HCT116 (cell line): Measurements from ENCODE around the gene SYNJ1. TPM values are rescaled to one million over a fixed set of nuclear protein-coding genes. Genes with fewer than 3 reads are reported as not detected.

Source experiments
- ATAC-seq: fragments of 200-7000 bp; cut with Tn5 transposase; 2 replicates; pipeline ENCODE4 v1.9.1; 2020; ENCODE audit warnings: mild to moderate bottlenecking, moderate library complexity
- BruUV-seq: library from RNA; stranded (reverse); fragments of 400-500 nt; replicated peaks from 2 replicates; lab custom pipeline; 2021; lab: Mats Ljungman, UMichigan
- CTCF ChIA-PET: fragments of 300-600 bp; sonication (Branson Sonifier 250); formaldehyde crosslinking; loops from one replicate; lab custom pipeline; 2021; ENCODE audit warnings: antibody characterized with exemption; lab: Charles Lee
- POLR2A ChIA-PET: fragments of 300-600, 350-600 bp; sonication (Branson Sonifier 250); formaldehyde crosslinking; loops from one replicate; lab custom pipeline; 2021; ENCODE audit warnings: antibody characterized with exemption; lab: Charles Lee
- RAD21 ChIA-PET, 2 experiments: fragments of 300-600 bp; sonication (Branson Sonifier 250); formaldehyde crosslinking; loops; one replicate each; lab custom pipeline; 2023; ENCODE audit warnings: low total read pairs in 2 of 2; ENCODE audit not compliant: uncharacterized antibody in 2 of 2, unreplicated experiment in 2 of 2, low non-redundant PET in 1 of 2; lab: Charles Lee
- DNase-seq: peaks from one replicate; pipeline ENCODE4 v3.0.0-alpha.2; 2010; ENCODE audit warnings: low read depth, low spot score
- H2AFZ ChIP-seq: fragments of 200-600 bp; shearing (Covaris generic), sonication (generic); 2 replicates; pipeline ENCODE4 v1.6.1; 2017; ENCODE audit warnings: low read depth, mixed run types, mixed read lengths, antibody characterized with exemption, low read length; ENCODE audit not compliant: poor library complexity, severe bottlenecking
- H3K27ac ChIP-seq: 2 replicates; pipeline ENCODE4 v1.5.1; 2012; ENCODE audit warnings: low read depth, low read length
- H3K27me3 ChIP-seq: fragments of 200-600 bp; sonication (generic); 2 replicates; pipeline ENCODE4 v1.6.1; 2016; ENCODE audit warnings: mixed run types, low read length, mixed read lengths; ENCODE audit not compliant: insufficient read depth
- H3K36me3 ChIP-seq, 2 experiments: fragments of 200-500 bp in 1 of 2; fragments of 200-600 bp in 1 of 2; sonication (Bioruptor generic) in 1 of 2; sonication (generic) in 1 of 2; 2 replicates each; pipeline versions ENCODE4 v1.5.1 to v1.6.1; 2014 to 2016; ENCODE audit warnings: low read length in 2 of 2, inconsistent platforms in 1 of 2, mixed read lengths in 1 of 2, mixed run types in 1 of 2; ENCODE audit not compliant: insufficient read depth in 2 of 2, control insufficient read depth in 1 of 2
- H3K4me1 ChIP-seq, 2 experiments: fragments of 200-600 bp in 1 of 2; sonication (generic) in 1 of 2; 2 replicates each; pipeline versions ENCODE4 v1.5.1 to v1.6.1; 2012 to 2017; ENCODE audit warnings: low read length in 2 of 2, inconsistent platforms in 1 of 2, mild to moderate bottlenecking in 1 of 2, mixed read lengths in 1 of 2, mixed run types in 1 of 2, moderate library complexity in 1 of 2; ENCODE audit not compliant: insufficient read depth in 2 of 2, control insufficient read depth in 1 of 2
- H3K4me2 ChIP-seq: fragments of 200-600 bp; sonication (generic); 2 replicates; pipeline ENCODE4 v1.6.1; 2017; ENCODE audit warnings: mixed run types, low read length, mixed read lengths
- H3K4me3 ChIP-seq, 2 experiments: fragments of 200-600 bp in 1 of 2; sonication (generic) in 1 of 2; replicated peaks in 1 of 2; 2 replicates each; pipeline ENCODE4 v1.5.1; 2011 to 2016; ENCODE audit warnings: low read length in 2 of 2, control low read depth in 1 of 2, low read depth in 1 of 2, mild to moderate bottlenecking in 1 of 2, mixed read lengths in 1 of 2, mixed run types in 1 of 2
- H3K79me2 ChIP-seq: fragments of 200-600 bp; sonication (generic); 2 replicates; pipeline ENCODE4 v1.6.1; 2017; ENCODE audit warnings: mild to moderate bottlenecking, mixed run types, low read length, moderate library complexity, mixed read lengths; ENCODE audit not compliant: insufficient read depth
- H3K9ac ChIP-seq: fragments of 200-600 bp; sonication (generic); 2 replicates; pipeline ENCODE4 v1.6.1; 2016; ENCODE audit warnings: low read length, mixed read lengths
- H3K9me2 ChIP-seq: fragments of 200-600 bp; sonication (generic), shearing (Covaris generic); 2 replicates; pipeline ENCODE4 v1.6.1; 2017; ENCODE audit warnings: mixed run types, mild to moderate bottlenecking, moderate library complexity; ENCODE audit not compliant: insufficient read depth
- H3K9me3 ChIP-seq, 2 experiments: fragments of 200-500 bp in 1 of 2; fragments of 200-600 bp in 1 of 2; sonication (Bioruptor generic) in 1 of 2; sonication (generic) in 1 of 2; 2 replicates each; pipeline ENCODE4 v1.6.1; 2014 to 2017; ENCODE audit warnings: low read length in 2 of 2, mixed read lengths in 2 of 2, inconsistent platforms in 1 of 2, low read depth in 1 of 2, mild to moderate bottlenecking in 1 of 2, mixed run types in 1 of 2, moderate library complexity in 1 of 2; ENCODE audit not compliant: control insufficient read depth in 1 of 2, insufficient read depth in 1 of 2
- H4K20me1 ChIP-seq: fragments of 200-600 bp; sonication (generic), shearing (Covaris generic); 2 replicates; pipeline ENCODE4 v1.6.1; 2017; ENCODE audit warnings: mixed run types, mild to moderate bottlenecking, moderate library complexity; ENCODE audit not compliant: insufficient read depth
- EGR1 ChIP-seq: IDR thresholded peaks from 2 replicates; pipeline ENCODE4 v1.6.1; 2012; ENCODE audit warnings: low read depth
- ELF1 ChIP-seq: IDR thresholded peaks from 2 replicates; pipeline ENCODE4 v1.6.1; 2012; ENCODE audit warnings: low read depth, borderline replicate concordance
- FOSL1 ChIP-seq: IDR thresholded peaks from 2 replicates; pipeline ENCODE4 v1.6.1; 2012; ENCODE audit warnings: low read depth
- SIN3A ChIP-seq: IDR thresholded peaks from 2 replicates; pipeline ENCODE4 v1.6.1; 2012; ENCODE audit warnings: low read depth
- SP1 ChIP-seq: IDR thresholded peaks from 2 replicates; pipeline ENCODE4 v1.6.1; 2012; ENCODE audit warnings: low read depth
- SRF ChIP-seq: IDR thresholded peaks from 2 replicates; pipeline ENCODE4 v1.6.1; 2012; ENCODE audit warnings: low read depth
- TCF7L2 ChIP-seq: IDR thresholded peaks from 2 replicates; pipeline ENCODE4 v1.7.0; 2011; ENCODE audit warnings: borderline replicate concordance, inconsistent platforms; ENCODE audit not compliant: insufficient read depth, insufficient read length; ENCODE audit errors: extremely low read depth
- ZFX ChIP-seq: fragments of 450-650 bp; IDR thresholded peaks from 2 replicates; pipeline ENCODE4 v1.6.1; 2017
- ZNF274 ChIP-seq: fragments of 200-500 bp; sonication (Bioruptor generic); IDR thresholded peaks from 2 replicates; pipeline ENCODE4 v1.6.1; 2014; ENCODE audit warnings: mild to moderate bottlenecking, low read depth, low read length, inconsistent platforms
- intact Hi-C: fragments of 100-400 bp; cut with micrococcal nuclease; formaldehyde crosslinking; loops from 2 replicates; pipeline ENCODE4 v1.10.0; 2022
- total RNA-seq: library from RNA; stranded (reverse); gene quantifications from one replicate; pipeline ENCODE4 v1.2.1, GENCODE V29; 2021; ENCODE audit not compliant: unreplicated experiment
- TF ChIP-seq, protein P1 (sequence below): IDR thresholded peaks from 2 replicates; pipeline ENCODE4 v1.6.1; 2012; ENCODE audit warnings: low read depth

Gene SYNJ1
- total RNA-seq, 1 experiment from 2014 or later = 7.2 TPM

DNA sequence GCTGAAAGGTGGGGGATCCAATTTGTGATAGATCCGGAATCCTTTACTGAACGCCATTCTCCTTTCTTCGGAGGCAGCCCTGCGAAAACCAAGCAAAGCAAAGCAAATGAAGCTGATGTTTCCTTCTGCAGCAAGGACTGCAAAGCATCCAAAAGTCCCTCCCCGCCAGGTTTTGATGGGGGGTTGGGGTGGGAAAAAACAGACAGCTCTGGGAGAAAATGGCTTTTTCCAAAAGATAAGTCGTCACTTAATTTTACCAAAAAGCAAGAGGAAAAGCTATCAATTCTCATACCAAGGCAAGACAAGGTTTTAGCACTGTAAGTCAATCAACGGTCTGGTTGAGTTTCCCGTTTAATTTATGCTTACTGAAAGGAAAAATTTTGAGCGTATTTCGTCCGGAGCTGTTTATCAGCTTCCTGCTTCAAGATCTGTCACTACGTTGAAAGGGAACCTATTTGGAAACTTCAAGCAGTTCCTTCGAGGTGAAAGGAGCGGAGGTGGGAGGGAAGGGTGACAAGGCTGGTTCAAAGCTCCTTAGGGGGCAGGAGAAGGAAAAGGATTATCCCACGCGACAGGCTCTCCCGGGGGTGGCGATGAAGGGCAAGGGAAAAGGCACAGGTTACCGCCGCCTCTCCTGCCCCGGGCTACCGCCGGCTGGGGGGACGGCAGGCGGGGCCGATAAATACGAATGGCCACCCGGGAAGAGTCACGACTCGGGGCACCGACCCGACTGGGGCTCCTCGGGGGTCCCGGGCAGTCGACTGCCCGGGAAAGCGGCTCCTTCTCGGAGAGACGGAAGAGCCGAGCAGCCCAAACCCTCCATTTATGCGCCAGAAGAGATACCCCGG, 750 bp downstream of the SYNJ1 start:
- ChIA-PET CTCF (no interaction called here), POLR2A (interaction anchor here (1.2 to 2.1 kb wide), 2 partner anchors 12 to 115 kb away, joined by 3 to 4 read pairs; partner anchors contain the start of gene CFAP298), RAD21 (no interaction called here)
- Histone ChIP-seq H3K27me3 (no peaks in the 10 kb centered on the region), H3K27ac (peak overlapping the region; percentile 73), H3K4me3 (peak overlapping the region; percentile 72 to 78), H3K9ac (peak overlapping the region; percentile 68), H2AFZ (no peak overlapping the region), H3K79me2 (no peaks in the 10 kb centered on the region), H3K9me3 (no peaks in the 10 kb centered on the region), H3K4me2 (peak overlapping the region; percentile 87), H4K20me1 (no peaks in the 10 kb centered on the region), H3K4me1 (peaks cover 8 to 16% of the 10 kb centered on the region in 2 experiments), H3K36me3 (no peaks in the 10 kb centered on the region; a peak in 1 of 4 replicates), H3K9me2 (no peaks in the 10 kb centered on the region)
- no TSS peak for BruUV-seq
- DNase-seq (no peak), ATAC-seq (peak; percentile 44)
- TF ChIP-seq ZNF274 (no peak), ZFX (no peak), FOSL1 (no peak), TCF7L2 (no peak), SP1 (no peak), ELF1 (no peak), SRF (no peak), EGR1 (no peak), SIN3A (no peak)
- TF ChIP-seq, protein P1, sequence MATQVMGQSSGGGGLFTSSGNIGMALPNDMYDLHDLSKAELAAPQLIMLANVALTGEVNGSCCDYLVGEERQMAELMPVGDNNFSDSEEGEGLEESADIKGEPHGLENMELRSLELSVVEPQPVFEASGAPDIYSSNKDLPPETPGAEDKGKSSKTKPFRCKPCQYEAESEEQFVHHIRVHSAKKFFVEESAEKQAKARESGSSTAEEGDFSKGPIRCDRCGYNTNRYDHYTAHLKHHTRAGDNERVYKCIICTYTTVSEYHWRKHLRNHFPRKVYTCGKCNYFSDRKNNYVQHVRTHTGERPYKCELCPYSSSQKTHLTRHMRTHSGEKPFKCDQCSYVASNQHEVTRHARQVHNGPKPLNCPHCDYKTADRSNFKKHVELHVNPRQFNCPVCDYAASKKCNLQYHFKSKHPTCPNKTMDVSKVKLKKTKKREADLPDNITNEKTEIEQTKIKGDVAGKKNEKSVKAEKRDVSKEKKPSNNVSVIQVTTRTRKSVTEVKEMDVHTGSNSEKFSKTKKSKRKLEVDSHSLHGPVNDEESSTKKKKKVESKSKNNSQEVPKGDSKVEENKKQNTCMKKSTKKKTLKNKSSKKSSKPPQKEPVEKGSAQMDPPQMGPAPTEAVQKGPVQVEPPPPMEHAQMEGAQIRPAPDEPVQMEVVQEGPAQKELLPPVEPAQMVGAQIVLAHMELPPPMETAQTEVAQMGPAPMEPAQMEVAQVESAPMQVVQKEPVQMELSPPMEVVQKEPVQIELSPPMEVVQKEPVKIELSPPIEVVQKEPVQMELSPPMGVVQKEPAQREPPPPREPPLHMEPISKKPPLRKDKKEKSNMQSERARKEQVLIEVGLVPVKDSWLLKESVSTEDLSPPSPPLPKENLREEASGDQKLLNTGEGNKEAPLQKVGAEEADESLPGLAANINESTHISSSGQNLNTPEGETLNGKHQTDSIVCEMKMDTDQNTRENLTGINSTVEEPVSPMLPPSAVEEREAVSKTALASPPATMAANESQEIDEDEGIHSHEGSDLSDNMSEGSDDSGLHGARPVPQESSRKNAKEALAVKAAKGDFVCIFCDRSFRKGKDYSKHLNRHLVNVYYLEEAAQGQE = no peak
- intact Hi-C loops = loop anchor here (5.0 kb wide), 1 partner anchor 45 kb away; the partner anchor contains the start of gene PAXBP1
